ENCODE results near the gene SLC22A4. TPM values are rescaled to one million over a fixed set of nuclear protein-coding genes. Genes with fewer than 3 reads are reported as not detected.

SLC22A4 gene
- total RNA-seq, 2 experiments from 2014 or later: 0.16 to 0.22 TPM

DNA sequence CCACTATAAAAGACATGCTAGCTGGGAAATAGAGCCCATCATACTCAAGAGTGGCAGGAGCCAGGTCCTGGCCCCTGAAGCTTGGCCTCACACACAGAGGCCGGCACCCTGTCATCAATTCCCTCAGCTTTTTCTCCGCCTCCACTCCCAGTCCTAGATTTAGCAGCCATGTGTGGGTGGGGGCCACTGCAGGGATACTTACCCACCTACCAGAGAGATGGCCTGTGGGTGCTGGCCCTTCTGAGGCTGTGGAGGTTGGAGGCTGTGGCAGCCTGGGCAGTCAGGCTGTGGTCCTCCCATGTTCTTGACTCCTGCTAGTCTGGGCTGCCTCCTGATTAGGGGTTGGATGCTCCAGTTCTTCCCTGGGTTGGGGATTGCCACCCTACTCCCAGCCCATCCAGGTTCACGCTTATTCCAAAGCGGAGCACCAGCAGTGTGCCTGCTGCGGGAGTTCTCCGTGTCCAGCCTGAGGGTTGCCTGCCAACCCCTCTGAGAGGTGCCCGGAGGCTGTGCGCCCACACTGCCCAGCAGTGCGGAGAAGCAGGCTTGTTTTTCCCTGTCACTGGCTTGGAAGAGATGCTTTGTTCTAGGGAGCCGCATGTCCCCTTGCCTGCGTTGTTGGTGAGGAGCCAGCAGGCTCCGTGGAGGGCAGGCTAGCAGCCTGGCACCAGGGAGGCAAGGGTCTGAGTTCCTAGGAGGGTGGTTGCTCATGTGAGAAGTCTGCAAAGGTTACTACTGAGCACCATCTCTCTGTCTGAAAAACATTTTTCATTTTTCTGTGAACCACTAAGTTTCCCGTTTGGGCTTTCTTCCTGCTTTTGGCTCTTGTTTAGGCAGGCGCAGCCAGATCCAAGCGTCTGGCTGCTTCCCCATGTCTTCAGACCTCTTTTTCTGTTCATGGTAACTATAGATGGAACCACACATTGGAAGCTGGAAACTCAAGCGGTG, 82.8 kb downstream of the SLC22A4 start:
- no peak for TF ChIP-seq CTCF (IDR thresholded peaks at IDR 0.05)
- intact Hi-C loops (cut with DNase I, micrococcal nuclease): no loop called here
- no peak overlapping the region for H3K27ac Mint-ChIP-seq

GRCh38 chr5:132377738-132378137, 83.5 kb downstream of the SLC22A4 start:
- Mint-ChIP-seq H3K27me3 (no peaks in the 10 kb centered on the region), H3K4me1 (ENCODE audit: low read depth) (peaks cover 2% of the 10 kb centered on the region), H3K27ac (no peak overlapping the region), H3K4me3 (no peak overlapping the region), H3K9me3 (no peaks in the 10 kb centered on the region), H3K36me3 (ENCODE audit: low read depth) (no peaks in the 10 kb centered on the region)
- intact Hi-C loops (cut with DNase I, micrococcal nuclease): no loop called here
- Histone ChIP-seq H3K27me3 (ENCODE audit: control insufficient read depth in 1 of 2, insufficient read depth in 2 of 2, low read length in 2 of 2) (no peaks in the 10 kb centered on the region), H3K4me1 (ENCODE audit: insufficient read depth, low read length) (no peaks in the 10 kb centered on the region), H3K4me3 (ENCODE audit: low read length) (no peak overlapping the region), H3K9me3 (ENCODE audit: control insufficient read depth in 1 of 2, insufficient read depth in 1 of 2, low read length in 2 of 2) (no peaks in the 10 kb centered on the region), H3K36me3 (ENCODE audit: insufficient read depth, low read length) (peaks cover 5% of the 10 kb centered on the region), H3K27ac (ENCODE audit: low read depth in 1 of 2, low read length in 2 of 2) (no peak overlapping the region)
- POLR2A ChIA-PET: no interaction called here
- no peak for ATAC-seq (ENCODE audit: poor library complexity)
- no peak for DNase-seq
- no peak for TF ChIP-seq CTCF (IDR thresholded peaks at IDR 0.05)
- CTCF ChIA-PET: no interaction called here

More for the DNA sequence above, 82.8 kb downstream of the SLC22A4 start:
- H3K27ac ChIP-seq (ENCODE audit: low read depth in 1 of 2, low read length in 2 of 2): no peak overlapping the region
- peaks cover 5% of the 10 kb centered on the region for H3K36me3 ChIP-seq (ENCODE audit: insufficient read depth, low read length)
- Mint-ChIP-seq H3K4me3 (no peak overlapping the region), H3K4me1 (ENCODE audit: low read depth) (peaks cover 6% of the 10 kb centered on the region), H3K27me3 (no peaks in the 10 kb centered on the region), H3K36me3 (ENCODE audit: low read depth) (no peaks in the 10 kb centered on the region), H3K9me3 (no peaks in the 10 kb centered on the region)
- H3K27me3 ChIP-seq (ENCODE audit: control insufficient read depth in 1 of 2, insufficient read depth in 2 of 2, low read length in 2 of 2): no peaks in the 10 kb centered on the region
- ChIA-PET POLR2A (no interaction called here), CTCF (no interaction called here)
- H3K9me3 ChIP-seq (ENCODE audit: control insufficient read depth in 1 of 2, insufficient read depth in 1 of 2, low read length in 2 of 2): no peaks in the 10 kb centered on the region
- DNase-seq (no peak), ATAC-seq (ENCODE audit: poor library complexity) (no peak)
- H3K4me1 ChIP-seq (ENCODE audit: insufficient read depth, low read length): peaks cover 7% of the 10 kb centered on the region
- no peak overlapping the region for H3K4me3 ChIP-seq (ENCODE audit: low read length)

GRCh38 chr5:132378580-132378979, 84.4 kb downstream of the SLC22A4 start:
- Mint-ChIP-seq H3K27ac (no peak overlapping the region), H3K4me1 (ENCODE audit: low read depth) (no peaks in the 10 kb centered on the region)

More at GRCh38 chr5:132378580-132378979, 84.4 kb downstream of the SLC22A4 start:
- intact Hi-C loops (cut with DNase I, micrococcal nuclease): no loop called here
- Histone ChIP-seq H3K27ac (ENCODE audit: low read depth in 1 of 2, low read length in 2 of 2) (no peak overlapping the region), H3K27me3 (ENCODE audit: control insufficient read depth in 1 of 2, insufficient read depth in 2 of 2, low read length in 2 of 2) (no peaks in the 10 kb centered on the region), H3K4me1 (ENCODE audit: insufficient read depth, low read length) (no peaks in the 10 kb centered on the region), H3K36me3 (ENCODE audit: insufficient read depth, low read length) (peaks cover 5% of the 10 kb centered on the region), H3K4me3 (ENCODE audit: low read length) (no peak overlapping the region), H3K9me3 (ENCODE audit: control insufficient read depth in 1 of 2, insufficient read depth in 1 of 2, low read length in 2 of 2) (no peaks in the 10 kb centered on the region)
- H3K9me3 Mint-ChIP-seq: no peaks in the 10 kb centered on the region
- H3K4me3 Mint-ChIP-seq: no peak overlapping the region
- H3K36me3 Mint-ChIP-seq (ENCODE audit: low read depth): no peaks in the 10 kb centered on the region
- ChIA-PET CTCF (no interaction called here), POLR2A (interaction anchor here (0.8 to 1.2 kb wide), 2 partner anchors 112 to 122 kb away, joined by 3 read pairs; partner anchors contain the start of gene IRF1)
- DNase-seq: no peak
- H3K27me3 Mint-ChIP-seq: no peaks in the 10 kb centered on the region
- no peak for ATAC-seq (ENCODE audit: poor library complexity)
- no peak for TF ChIP-seq CTCF (IDR thresholded peaks at IDR 0.05)
